ENCODE results near the gene SGMS2.

Gene SGMS2

DNA sequence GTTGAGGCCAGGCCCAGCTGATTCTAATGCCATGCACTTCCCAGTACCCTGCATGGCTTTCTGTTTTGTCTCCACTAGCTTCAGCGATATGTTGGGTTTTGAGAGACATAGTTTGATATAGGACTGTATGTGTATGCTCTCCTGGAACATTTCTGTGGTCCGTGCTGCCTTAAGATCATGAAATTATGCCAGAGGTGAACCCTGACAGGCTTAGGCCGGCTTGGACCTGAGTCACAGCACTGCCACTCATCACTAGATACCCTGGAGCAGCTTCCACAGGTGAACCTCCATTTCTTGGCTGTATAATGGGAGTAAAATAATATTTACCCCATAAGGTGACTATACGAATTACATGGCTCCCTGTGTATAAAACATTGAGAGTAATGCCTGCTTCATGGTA, 6.4 kb downstream of the SGMS2 start:
- DNase-seq: no peak

DNA sequence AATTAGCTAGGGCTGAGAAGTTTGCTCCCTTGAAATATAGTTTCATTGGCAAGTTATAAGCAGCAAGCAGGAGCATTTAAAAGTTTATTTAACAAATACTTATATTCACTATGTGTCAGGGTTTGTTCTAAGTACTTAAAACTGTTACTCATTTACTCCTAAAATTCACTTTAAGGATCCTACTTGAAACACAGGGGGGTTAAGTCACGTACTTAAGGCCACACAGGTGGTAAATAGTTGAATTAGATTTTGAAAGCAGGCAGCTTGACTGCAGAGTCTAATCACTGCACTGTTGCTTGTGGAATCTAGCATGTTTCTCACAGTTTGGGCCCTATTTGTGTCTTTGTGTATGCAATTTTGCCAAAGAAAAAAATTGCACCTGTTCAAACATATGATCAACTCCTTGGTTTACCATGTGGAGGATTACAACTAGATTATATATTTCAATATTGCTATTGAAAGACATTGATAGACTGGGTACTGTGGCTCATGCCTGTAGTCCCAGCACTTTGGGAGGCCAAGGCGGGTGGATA, 7.6 kb downstream of the SGMS2 start:
- DNase-seq: no peak

DNA sequence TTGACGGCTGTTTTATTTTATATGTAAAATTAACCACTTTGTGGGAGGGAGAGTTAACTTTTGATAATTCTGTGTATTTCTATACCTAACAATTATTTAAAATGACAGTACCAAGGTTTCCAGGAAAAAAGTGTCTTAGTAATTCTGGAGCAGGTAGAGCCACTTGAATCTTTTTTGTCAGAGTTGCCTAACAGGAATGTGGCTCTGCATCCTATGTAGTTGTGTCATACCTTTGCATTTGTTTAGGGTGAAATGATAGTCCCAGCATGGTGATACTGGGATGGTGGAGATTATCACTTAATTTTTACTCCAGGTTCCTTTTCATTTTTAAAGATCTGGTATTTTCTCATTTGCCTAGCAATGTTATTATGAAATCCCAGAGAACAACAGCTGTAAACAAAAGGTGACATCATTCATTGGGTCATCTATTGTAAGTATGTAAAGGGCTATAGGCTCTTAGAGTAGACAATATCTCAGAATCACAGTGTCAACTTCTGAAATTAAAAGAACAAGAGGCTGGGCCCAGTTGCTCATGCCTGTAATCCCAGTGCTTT, 9.6 kb downstream of the SGMS2 start:
- no peak for DNase-seq

DNA sequence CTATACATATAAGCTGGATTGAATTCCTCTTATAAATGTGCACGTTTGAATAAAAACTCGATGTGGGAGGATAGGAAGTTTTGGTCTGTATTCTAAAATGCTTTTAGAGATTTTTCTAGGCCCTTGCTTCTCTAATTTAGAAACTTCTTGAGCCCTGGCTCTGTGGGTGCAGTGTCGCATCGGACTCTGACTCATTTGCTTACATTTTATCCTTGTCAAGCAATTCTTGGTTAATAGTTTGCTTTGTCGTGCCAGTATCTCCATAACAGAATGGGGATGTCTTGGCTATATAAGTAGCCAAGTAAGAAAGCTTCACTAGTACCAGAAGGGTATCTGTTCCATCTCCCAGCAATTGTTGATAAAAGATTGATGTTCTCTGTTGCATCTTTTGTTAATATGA, 10.7 kb downstream of the SGMS2 start:
- no peak for DNase-seq

DNA sequence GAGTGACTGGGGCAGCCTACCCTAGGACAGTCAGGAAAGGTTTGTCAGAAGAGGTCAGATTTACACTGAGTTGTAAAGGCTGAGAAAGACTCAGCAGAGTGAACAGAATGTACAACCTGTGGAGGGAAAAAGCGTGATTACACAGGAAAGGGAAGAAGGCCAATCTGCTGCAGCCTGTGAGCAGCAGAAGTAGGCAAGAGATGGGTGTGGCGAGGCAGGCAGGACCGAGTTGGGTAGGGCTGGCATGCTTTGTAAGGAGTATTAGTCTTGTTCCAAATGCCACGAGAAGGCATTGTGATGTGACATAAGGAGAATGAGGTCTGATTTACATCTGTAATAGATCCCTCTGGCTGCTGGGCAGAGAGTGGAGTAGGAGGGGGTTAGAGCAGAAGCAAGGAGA, 12.6 kb downstream of the SGMS2 start:
- no peak for DNase-seq

DNA sequence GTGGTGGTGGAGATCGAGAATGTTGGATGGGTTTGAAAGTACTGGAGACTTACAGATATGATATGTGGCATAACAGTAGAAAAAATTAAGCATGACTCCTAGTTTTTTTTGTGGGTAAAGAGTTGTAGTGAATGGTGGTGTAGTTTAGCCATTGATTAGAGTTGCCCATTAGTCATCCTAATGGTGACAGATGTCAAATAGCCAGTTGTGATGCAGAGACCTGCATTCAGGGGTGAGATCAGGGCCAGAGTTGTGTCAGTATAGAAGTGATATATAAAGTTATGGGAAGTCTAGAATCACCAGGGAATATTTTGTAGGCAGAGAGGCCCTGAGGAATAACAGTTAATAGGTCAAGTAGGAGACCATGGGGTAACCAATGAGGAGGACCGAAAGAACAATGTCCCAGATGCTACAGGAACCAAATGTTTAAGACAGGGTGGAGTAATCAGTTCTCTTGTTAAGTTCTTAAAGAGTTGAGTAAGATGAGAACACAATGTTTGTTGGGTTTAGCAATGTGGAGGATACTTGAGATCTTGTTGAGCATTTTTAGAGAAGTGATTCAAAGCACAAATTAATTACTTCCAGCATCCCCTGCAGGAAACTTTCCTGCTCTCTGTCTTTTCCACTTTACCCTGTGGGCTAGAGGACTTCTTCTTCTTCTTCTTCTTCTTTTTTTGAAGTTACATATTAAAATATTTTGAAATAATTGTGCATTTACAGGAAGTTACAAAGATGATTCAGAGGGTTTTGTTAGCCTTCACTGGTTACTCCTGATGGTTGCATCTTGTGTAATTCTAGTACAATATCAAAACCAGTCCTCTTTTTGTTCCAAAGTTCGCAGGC, 13.3 kb downstream of the SGMS2 start:
- DNase-seq: no peak

DNA sequence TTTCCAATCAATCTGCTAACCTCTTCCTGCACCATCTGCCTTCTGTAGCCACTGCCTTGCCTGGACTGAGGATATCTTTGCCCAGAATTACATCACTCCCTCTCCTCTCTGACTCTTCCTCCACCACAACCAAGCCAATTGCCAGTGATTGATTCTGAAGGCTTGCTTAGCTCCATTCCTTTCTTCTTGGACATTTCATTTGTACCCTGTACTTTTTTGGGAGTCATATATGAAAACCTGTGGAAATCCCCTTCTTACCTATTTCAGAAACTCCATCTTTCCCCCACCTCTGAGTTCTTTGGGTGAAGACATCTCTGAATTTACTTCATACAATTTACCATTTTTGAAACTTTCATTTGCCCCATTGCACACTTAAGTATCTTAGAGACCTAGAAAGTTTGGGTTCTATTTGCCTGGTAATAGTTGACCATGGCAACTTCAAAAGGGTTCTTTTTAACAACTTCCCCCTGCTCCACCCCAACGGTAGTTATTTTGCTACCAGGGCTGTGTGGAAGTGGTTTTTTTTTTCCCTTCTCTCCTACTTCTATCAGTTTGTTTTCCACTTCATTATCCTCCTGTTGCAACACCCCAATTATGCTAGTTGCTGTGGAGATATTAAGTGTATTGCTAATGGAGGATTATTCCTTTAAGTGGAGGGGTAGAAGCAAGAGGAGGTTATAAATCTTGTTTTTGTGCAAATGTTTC, 14.3 kb downstream of the SGMS2 start:
- peak; percentile 42 for DNase-seq

DNA sequence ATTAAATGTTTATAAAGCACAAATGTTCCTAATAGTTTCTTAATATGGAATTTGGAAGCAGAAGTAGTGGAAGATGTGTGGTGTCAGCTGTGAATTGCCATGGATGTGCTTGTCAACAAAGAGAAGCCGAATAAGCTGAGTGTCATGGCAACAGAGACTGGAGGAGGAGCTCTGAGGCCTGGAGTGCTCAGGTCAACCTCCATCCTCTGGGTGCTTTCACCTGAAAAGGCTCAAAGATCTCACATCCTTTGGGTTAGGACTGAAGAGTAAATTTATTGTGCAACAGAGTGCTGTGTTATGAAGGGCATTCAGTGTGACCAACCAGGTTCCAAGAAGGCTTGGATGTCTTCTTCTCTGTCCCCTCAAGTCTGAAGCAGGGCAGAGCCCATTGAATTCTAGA, 18.7 kb downstream of the SGMS2 start:
- DNase-seq: no peak

DNA sequence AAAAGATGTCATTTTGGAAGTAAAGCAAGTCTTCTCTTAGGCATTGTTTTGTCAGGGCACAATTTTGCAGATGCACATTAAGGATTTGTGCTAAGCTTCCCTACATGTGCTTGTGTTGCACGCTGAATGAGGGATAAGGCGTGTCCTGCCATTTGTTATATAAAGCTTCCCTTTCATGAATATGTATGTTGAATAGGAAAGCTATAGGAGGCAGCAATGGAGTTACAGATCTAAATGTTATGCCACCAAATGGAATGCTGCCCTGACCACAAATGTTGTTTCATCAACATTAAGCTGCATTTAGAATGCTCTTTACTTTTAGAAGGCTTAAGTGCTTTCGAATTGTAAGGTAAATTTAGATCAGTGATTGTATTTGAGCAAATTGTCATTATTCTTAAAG, 20.9 kb downstream of the SGMS2 start:
- no peak for DNase-seq

DNA sequence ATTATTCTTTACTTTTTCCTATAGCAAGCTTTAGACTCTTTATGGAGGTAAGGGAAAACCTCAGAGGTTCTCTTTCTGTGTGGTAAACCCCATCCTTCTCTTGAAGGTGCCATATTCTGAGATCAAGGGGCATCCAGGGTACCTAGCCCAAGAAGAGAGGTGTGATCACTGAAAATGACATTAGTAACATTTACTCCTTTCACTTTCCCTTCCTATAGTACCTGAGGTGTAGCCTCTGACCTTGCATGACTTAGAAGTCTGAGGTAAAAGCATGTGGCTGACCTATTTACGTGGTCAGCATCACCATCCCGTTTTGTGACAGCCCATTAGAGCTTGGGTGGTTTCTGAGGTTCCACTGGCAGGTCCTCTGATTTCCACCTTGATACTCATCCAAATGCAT, 25.7 kb downstream of the SGMS2 start:
- DNase-seq: no peak

DNA sequence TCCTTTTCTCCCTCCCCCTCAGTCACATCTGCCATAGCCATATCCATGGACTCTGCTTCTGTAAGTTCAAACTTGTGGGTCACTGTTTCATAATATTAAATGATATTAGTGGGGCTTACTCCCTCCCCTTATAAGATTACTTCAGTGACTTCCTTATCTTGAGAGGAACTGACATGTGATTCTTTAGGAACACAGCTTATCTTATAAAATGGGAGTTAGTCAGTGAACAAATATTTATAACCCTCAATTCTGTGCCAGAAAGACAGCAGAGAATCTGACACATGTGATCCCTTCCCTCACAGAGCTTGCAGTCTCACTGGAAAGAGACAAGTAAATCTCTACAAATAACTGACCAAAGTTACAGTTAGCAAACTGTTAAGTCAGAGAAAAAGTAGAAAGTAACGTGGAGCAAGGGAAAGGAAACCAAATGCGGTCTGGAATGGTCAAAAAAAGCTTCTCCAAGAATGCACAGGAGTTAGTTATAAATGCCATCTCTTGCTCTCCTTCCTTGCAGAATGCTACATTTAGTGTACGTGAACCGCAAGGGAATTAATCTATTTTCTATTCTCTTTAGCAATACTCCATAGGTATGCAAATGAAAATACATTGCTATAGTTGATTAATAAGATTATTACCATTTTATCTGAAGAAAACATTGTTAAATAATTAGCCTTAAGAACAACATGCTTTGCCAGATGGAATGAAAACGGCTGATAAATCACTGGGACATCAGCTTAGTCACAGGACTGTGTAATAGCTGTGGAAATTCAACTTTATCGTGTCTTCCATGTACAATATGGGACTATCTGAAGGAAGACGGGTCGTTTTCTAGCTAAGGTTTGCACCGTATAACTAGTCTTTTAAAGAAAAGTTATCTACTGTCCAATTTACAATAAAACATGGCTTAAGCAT, 29.0 kb downstream of the SGMS2 start:
- DNase-seq: peak; percentile 90

DNA sequence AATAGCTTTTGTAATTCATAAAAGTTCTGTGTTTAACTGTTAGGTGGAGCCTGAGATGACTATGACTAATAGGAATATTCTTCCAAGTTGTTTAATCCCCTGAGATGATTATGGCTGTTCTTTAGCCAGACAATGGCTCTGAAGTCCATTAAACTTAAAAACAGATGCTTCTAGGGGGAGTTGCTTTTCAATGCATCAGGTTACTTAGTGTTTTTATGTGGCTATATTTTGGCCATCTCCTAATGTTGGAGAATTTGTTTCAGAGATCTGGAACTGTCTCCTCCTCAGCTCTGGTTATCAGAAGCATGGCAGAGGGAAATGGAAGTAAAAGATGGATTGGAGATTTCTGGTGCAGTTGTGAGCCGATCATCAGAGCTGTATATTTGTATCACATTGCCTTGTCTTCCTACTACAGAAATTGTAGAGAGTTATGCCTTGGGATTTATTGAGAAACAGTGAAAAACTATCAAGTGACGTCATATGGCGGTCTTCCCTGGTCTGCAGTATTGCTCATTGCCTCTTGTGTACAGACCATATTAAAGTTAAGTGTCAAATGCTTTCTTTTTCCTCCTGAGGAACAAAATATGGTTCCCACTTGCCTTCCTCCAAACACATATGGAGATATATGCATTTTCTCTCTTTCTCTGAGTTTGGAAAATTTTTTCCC, 29.8 kb downstream of the SGMS2 start:
- no peak for DNase-seq

DNA sequence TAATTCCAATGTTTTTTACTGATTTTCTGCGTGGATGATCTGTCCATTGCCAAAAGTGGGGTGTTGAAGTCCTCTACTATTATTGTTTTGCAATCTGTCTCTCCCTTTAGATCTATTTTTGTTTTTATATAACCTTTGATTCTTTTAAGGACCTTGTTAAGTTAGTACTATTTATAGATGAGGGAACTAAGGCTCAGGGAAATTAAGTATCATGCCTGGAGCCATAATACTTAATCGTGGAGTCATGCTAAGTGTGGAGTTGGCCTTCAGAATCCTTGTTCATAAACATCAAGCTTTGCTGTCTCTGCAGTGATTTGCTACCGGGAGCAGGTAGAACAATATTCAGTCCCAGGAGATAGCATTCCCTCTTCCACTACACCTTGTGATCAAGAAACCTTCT, 31.0 kb downstream of the SGMS2 start:
- no peak for DNase-seq

DNA sequence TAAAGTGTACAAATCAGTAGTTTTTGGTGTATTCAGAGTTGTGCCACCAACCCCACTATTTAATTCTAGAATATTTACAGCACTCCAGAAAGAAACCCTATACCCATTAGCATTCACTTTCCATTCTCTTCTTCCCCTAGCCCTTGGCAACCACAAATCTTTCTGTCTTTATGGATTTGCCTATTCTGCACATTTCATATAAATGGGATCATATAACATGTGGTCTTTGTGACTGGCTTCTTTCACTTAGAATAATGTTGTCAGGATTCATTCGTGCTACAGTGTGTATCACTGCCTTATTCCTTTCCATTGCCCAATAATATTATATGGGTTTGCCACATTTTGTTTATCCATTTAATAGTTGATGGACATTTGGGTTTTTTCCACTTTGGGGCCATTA, 32.2 kb downstream of the SGMS2 start:
- no peak for DNase-seq

DNA sequence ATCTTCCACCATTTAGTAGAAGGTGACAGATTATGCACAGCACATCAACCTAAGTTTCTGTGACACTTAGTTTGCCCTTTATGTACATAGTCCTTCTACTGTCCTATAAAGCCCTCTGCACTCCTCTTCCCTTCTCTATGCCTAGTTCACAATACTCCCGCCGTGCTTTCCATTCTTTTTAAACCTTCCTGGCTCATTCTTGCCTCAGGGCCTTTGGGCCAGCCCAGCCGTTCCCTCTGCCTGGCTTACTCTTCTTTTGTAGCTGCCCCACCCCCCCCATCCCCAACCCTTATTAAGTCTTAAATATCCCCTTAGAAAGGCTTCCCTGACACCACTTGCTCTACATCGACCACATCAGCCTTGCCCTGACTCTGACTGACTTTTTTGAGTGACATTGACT, 33.0 kb downstream of the SGMS2 start:
- DNase-seq: no peak

DNA sequence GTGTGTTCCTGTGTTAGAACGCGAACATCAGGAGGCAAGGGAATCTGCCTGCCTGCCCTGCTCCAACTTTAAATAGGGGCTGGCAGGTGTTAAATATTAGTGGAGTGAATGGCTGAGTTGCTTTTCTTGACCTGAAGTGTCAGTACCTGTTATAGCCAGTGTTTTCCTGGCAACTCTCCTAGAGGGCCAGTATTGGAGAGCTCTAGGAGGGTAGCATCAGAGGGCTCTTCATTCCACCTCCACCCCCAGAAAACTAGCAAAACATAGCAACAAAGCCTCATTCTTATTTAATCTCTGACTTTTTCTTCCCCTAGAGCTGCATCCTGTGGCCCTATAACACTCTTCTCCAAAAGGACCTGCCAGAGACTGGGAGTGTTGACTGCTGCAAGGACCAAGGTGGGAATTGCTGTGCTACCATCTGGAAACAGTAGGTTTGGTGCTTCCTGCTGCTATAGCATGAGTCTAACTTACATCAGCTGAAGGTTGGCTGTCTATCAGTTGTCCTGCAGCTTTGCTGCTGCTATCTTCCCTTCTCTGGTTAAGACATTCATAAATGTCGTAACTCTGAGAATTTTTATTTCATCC, 33.5 kb downstream of the SGMS2 start:
- no peak for DNase-seq

DNA sequence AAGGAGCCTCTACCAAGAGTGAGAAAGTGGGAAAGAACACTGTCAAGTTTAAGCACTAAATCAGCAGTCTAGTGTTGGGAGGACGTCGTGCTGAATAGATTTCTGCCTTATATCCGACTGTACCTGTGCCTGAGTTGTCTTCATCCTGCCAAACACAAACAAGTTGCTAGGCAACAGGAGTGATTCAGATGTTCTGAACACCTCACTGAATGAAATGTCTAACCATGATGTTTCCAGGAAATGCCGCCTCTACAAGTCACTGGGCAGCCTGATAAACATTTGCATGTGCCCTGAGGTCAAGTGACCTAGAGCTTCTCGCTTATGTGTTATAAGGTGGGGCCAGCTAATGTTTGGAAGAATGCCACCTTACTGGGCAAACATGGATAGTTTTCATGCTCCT, 37.9 kb downstream of the SGMS2 start:
- peak; percentile 96 for DNase-seq

DNA sequence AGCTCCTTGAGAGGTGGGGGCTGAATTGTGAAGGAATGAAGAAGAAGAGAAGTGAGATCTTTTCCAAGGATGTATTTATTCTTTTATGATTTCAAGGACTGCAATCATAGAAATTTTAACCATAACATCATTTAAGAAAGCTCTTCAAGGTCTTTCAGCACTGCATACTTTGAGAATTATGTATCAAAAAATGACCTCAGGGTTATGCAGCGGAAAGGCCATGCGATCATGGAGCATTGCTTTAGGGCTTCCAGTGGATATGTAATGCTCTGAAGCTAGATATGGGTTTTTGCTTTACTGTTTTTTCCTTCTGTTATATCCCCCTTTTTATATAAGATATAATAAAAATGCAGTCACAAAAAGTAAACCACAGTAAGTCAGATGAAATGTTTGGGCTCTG, 38.7 kb downstream of the SGMS2 start:
- peak; percentile 79 for DNase-seq

DNA sequence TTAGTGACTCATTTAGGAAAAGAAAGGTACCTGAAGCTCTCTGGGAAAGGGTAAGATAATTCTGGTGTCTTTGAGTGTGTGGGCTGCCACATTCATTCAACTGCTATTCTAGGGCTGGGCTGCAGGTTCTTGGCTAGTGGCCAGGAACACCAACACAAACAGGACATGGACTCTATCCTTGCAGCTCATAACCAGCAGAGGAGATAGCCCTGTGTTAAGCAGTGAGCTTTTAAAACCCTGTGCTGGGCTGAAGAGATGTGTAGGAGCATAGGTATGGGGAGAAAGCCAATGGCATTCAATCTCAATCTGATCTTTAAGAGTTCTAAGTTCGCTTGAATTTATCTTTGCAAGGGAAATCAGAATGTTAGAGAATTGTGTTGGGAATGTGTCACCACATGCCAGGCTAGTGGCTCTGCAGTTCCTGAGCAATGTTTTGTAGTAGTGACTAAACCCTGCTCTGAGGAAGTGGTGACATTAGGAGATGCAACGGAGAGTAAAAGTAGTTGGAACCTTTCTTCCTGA, 39.2 kb downstream of the SGMS2 start:
- DNase-seq: peak; percentile 83

DNA sequence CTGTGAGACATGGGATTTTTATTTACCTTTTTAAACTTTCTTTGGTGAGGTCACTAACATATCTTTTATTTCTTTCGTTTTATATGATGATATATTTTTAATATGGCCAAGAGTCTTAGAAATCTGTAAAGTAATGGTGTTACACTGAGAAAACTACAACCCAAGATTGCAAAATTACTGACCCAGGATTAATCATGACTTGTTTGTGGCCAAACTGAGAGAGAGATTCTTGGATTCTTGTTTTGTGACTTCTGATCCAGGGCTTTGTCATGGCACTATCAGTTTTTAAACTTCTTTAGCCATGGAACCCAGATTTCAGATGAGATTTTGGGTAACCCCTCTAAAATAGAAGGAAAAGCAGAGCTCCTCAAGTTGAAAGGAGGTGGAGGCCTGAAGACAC, 42.0 kb downstream of the SGMS2 start:
- DNase-seq: no peak

DNA sequence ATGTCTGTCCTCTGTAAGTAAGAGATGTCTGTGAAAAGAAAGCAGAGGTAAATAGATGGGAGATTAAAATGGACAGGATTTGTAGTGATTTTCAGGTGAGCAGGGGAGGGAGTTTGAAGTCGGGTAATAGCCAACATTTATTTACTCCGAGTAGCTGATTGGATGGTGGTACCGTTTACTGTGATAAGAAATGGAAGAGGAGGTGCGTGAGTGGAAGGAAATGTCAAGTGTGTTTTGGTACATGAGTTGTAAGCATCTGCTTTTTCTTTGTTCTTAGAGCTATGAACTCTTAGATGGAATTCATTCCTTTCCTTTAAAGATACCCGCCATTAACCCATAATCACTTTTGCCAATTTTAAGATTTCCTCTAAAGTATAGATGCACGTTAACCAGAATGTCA, 45.5 kb downstream of the SGMS2 start:
- DNase-seq: no peak
